Measurements from ENCODE around the gene KRTAP12-2. TPM values are rescaled to one million over a fixed set of nuclear protein-coding genes. Genes with fewer than 3 reads are reported as not detected.

The KRTAP12-2 gene
- polyA plus RNA-seq, 1 donor (not counting 4 experiments of a cell fraction or from before 2014, with no cell fraction given), result not detected

DNA sequence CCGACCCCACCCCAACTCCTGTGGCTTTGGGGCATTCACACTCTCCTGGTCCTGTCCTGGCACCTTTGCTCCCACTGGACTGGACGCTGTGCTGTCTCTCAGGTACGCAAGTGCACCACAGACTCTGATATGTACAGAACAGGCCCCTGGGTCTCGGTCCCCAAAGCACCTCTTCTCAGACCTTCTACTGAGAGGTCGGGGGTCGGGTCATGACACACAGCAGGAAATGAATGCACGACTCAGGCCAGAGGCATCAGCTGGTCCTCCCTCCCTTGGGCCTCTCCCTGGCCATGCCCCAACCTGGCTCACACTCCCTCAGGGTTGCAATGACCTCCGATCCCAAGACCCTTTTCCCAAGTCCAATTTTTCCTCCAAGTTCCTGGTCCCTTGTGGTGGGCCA, 28.5 kb upstream of the KRTAP12-2 start:
- no peak for DNase-seq (ENCODE audit: low read depth, low spot score)
- Histone ChIP-seq H3K4me2 (ENCODE audit: control insufficient read depth, extremely low read depth, insufficient read depth, low read depth, low read length) (no peak overlapping the region), H3K36me3 (ENCODE audit: control insufficient read depth in 2 of 2, extremely low read depth in 1 of 2, insufficient read depth in 2 of 2, low read length in 2 of 2) (no peaks in the 10 kb centered on the region), H3K27me3 (ENCODE audit: control insufficient read depth, extremely low read depth, insufficient read depth, low read length) (peaks cover 10% of the 10 kb centered on the region), H3K27ac (ENCODE audit: control insufficient read depth, insufficient read depth, low read length) (no peak overlapping the region), H3K9me3 (ENCODE audit: control insufficient read depth, low read depth, low read length) (no peaks in the 10 kb centered on the region), H3K79me2 (ENCODE audit: control insufficient read depth, insufficient read depth, low read length) (no peaks in the 10 kb centered on the region), H3K9ac (ENCODE audit: control insufficient read depth, extremely low read depth, insufficient read depth, low read length) (no peak overlapping the region), H3K9me1 (ENCODE audit: control insufficient read depth, extremely low read depth, insufficient read depth, low read length) (no peaks in the 10 kb centered on the region), H3K4me3 (ENCODE audit: control insufficient read depth in 2 of 3, extremely low read depth in 1 of 3, insufficient read depth in 2 of 3, low read depth in 1 of 3, low read length in 3 of 3) (no peak overlapping the region), H4K20me1 (ENCODE audit: control insufficient read depth, extremely low read depth, insufficient read depth, low read length) (no peaks in the 10 kb centered on the region), H2AFZ (ENCODE audit: control insufficient read depth, low read length) (no peak overlapping the region), H3K4me1 (ENCODE audit: control insufficient read depth, extremely low read depth, insufficient read depth, low read length) (no peaks in the 10 kb centered on the region)
- dilution Hi-C loops (cut with MboI; ENCODE audit: extremely low pct_ligation_motif_present, low sequenced_read_pairs), result no loop called here
- no peak for FAIRE-seq
- TF ChIP-seq, protein P1, sequence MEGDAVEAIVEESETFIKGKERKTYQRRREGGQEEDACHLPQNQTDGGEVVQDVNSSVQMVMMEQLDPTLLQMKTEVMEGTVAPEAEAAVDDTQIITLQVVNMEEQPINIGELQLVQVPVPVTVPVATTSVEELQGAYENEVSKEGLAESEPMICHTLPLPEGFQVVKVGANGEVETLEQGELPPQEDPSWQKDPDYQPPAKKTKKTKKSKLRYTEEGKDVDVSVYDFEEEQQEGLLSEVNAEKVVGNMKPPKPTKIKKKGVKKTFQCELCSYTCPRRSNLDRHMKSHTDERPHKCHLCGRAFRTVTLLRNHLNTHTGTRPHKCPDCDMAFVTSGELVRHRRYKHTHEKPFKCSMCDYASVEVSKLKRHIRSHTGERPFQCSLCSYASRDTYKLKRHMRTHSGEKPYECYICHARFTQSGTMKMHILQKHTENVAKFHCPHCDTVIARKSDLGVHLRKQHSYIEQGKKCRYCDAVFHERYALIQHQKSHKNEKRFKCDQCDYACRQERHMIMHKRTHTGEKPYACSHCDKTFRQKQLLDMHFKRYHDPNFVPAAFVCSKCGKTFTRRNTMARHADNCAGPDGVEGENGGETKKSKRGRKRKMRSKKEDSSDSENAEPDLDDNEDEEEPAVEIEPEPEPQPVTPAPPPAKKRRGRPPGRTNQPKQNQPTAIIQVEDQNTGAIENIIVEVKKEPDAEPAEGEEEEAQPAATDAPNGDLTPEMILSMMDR (optimal IDR thresholded peaks at IDR 0.05 in 1 of 3, IDR thresholded peaks at IDR 0.05 in 1 of 3, conservative IDR thresholded peaks at IDR 0.05 in 1 of 3; ENCODE audit: extremely low read depth in 1 of 3, insufficient read depth in 2 of 3, low read length in 3 of 3), result no peak
- no peak for TF ChIP-seq EZH2 (IDR thresholded peaks at IDR 0.05; ENCODE audit: low read length)

DNA sequence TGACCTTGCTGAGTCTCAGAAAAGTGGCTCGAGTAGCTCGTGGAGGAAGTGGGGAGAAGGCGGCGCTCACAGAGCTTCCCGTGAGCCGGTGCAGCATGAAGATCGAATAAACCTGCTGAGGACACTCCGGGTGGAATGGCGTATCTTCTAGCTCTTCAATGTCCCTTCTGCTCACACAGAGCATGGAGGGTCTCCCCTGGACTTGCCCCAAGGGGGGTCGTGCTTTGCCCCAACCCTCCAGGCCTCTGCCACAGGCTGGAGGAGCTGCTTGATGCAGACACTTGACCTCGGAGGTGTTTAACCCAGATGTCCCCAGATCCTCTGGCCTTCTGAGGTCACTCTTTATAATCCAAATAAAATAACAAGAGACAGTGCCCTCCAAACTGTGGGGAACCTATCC, 28.0 kb upstream of the KRTAP12-2 start:
- no peak overlapping the region for H3K9ac ChIP-seq (ENCODE audit: control insufficient read depth, extremely low read depth, insufficient read depth, low read length)
- H3K27me3 ChIP-seq (ENCODE audit: control insufficient read depth, extremely low read depth, insufficient read depth, low read length), result peaks cover 6% of the 10 kb centered on the region
- no peak overlapping the region for H3K27ac ChIP-seq (ENCODE audit: control insufficient read depth, insufficient read depth, low read length)
- dilution Hi-C loops (cut with MboI; ENCODE audit: extremely low pct_ligation_motif_present, low sequenced_read_pairs), result no loop called here
- H3K9me1 ChIP-seq (ENCODE audit: control insufficient read depth, extremely low read depth, insufficient read depth, low read length), result no peaks in the 10 kb centered on the region
- no peak for FAIRE-seq
- H3K79me2 ChIP-seq (ENCODE audit: control insufficient read depth, insufficient read depth, low read length), result no peaks in the 10 kb centered on the region
- no peak overlapping the region for H3K4me3 ChIP-seq (ENCODE audit: control insufficient read depth in 2 of 3, extremely low read depth in 1 of 3, insufficient read depth in 2 of 3, low read depth in 1 of 3, low read length in 3 of 3)
- H2AFZ ChIP-seq (ENCODE audit: control insufficient read depth, low read length), result no peak overlapping the region
- no peak for DNase-seq (ENCODE audit: low read depth, low spot score)
- no peaks in the 10 kb centered on the region for H4K20me1 ChIP-seq (ENCODE audit: control insufficient read depth, extremely low read depth, insufficient read depth, low read length)
- H3K4me2 ChIP-seq (ENCODE audit: control insufficient read depth, extremely low read depth, insufficient read depth, low read depth, low read length), result no peak overlapping the region
- TF ChIP-seq EZH2 (IDR thresholded peaks at IDR 0.05; ENCODE audit: low read length), result no peak
- TF ChIP-seq, protein P1 (optimal IDR thresholded peaks at IDR 0.05 in 1 of 3, IDR thresholded peaks at IDR 0.05 in 1 of 3, conservative IDR thresholded peaks at IDR 0.05 in 1 of 3; ENCODE audit: extremely low read depth in 1 of 3, insufficient read depth in 2 of 3, low read length in 3 of 3), result no peak
- H3K36me3 ChIP-seq (ENCODE audit: control insufficient read depth in 2 of 2, extremely low read depth in 1 of 2, insufficient read depth in 2 of 2, low read length in 2 of 2), result no peaks in the 10 kb centered on the region
- H3K9me3 ChIP-seq (ENCODE audit: control insufficient read depth, low read depth, low read length), result no peaks in the 10 kb centered on the region
- no peaks in the 10 kb centered on the region for H3K4me1 ChIP-seq (ENCODE audit: control insufficient read depth, extremely low read depth, insufficient read depth, low read length)
